ENCODE measurements around the gene SVEP1. TPM values are rescaled to one million over a fixed set of nuclear protein-coding genes. Genes with fewer than 3 reads are reported as not detected.

SVEP1 gene
- 0.21 TPM for polyA plus RNA-seq (2013, experiment 1 of 2)
- 0.20 TPM for polyA plus RNA-seq (2013, experiment 2 of 2)

DNA sequence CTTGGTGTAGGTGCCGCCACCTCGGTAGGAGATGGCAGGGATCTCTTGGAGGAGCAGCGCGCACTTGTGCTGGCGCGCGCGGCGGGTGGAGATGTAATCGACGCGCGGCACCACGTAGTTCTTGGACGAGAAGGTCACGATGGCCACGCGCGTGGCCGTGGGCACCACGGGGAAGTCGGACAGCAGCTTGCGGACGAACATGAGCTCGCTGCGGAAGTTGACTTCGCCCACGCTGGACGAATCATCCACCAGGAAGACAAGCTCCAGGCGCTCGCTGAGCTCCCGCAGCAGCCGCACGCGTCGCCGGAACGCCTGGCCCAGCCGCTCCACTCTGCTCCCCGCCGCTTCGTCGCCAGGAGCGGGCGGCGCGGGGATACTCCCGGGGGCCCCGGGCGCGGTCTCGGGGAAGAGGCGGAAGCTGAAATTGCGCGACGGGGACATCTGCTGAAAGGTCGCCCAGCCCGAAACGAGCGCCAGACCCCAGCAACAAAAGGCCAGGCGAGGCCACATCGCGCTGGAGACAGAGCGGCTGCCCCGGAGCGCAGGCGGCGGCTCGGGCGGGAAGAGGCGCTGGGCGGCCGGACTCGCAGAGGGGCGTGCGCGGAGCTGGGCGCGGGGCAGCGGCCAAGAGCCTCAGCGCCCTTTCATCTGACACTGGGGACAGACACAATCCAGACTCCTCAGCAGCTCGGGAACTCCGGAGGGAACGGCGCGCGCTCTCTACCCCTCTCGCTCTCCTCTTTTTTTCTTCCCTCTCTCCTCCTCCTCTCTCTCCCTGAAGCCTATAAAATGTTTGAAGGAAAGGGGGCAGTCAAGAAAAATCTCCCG, at the start of gene SVEP1:
TSS of gene SVEP1 (minus strand) at position 708 of the 828 bp plus-strand sequence. CDS start at position 510, 198 bp downstream.
- Histone ChIP-seq H3K56ac (ENCODE audit: low read length) (peak within 1 kb of the TSS; percentile 95), H2BK120ac (ENCODE audit: low read depth, low read length) (no peak within 1 kb of the TSS), H3K27ac (ENCODE audit: low read depth, low read length) (no peak within 1 kb of the TSS), H3K4ac (ENCODE audit: low read depth, low read length) (peak within 1 kb of the TSS; percentile 10), H3K4me1 (ENCODE audit: control insufficient read depth, low read depth, low read length) (peaks cover 12% of the 10 kb centered on the region), H3K4me3 (ENCODE audit: low read length) (peak within 1 kb of the TSS; percentile 49), H2BK15ac (replicated peaks; ENCODE audit: low read depth) (peak within 1 kb of the TSS; percentile 99), H4K8ac (ENCODE audit: low read depth, low read length) (no peak within 1 kb of the TSS), H2AK5ac (ENCODE audit: low read length) (no peak within 1 kb of the TSS), H3K23ac (ENCODE audit: low read length) (no peak within 1 kb of the TSS), H3K79me2 (ENCODE audit: control insufficient read depth, insufficient read depth, low read length) (no peaks in the 10 kb centered on the region), H3K36me3 (ENCODE audit: control insufficient read depth, insufficient read depth, low read length) (no peaks in the 10 kb centered on the region), H3K27me3 (ENCODE audit: insufficient read depth, low read length, poor library complexity) (no peaks in the 10 kb centered on the region), H3K4me2 (ENCODE audit: low read length) (peak within 1 kb of the TSS; percentile 92), H3K79me1 (ENCODE audit: low read length) (no peaks in the 10 kb centered on the region), H3K9ac (ENCODE audit: low read length) (peak within 1 kb of the TSS; percentile 68), H3K18ac (ENCODE audit: low read length) (peak within 1 kb of the TSS; percentile 57), H4K5ac (ENCODE audit: low read length) (no peak within 1 kb of the TSS), H2BK5ac (ENCODE audit: low read length) (peak within 1 kb of the TSS; percentile 29)
- no CpG with 5 or more reads among the region's 89 CpGs for WGBS (ENCODE audit: extremely low coverage, insufficient coverage, low lambda C conversion rate)
- peak; percentile 70 for DNase-seq

DNA sequence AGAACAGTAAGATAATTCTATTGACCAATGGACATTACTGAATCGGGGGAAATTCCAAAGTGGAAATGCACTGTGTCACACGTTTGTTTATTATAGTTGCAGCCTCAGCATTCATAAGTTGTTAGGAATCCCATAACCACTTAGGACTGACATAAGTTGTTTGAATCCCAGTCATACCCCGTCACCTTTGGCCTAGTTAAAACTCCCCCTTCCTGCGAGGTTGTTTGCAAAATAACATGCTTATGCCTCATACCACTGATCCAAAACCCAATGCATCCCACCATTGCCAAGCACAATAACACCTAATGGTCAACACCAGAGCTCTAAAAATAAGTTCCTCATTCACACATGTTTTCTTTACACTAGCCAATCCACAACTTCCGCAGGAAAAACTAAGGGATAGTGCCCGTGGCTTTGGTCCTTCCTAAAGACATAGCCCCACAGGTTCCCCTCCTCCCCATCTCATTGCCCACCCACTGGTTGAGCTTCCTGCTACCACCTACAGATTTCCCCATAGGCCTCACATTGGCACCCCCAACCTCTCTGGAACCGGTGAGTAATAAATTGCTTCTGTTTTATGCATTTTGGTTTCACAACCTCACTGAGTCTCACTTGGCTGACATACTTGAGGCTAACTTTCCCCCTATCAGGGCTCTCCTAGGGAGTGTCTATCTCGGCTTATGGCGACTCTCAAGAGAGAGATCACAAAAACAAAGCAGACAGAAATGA, 46.7 kb upstream of the SVEP1 start:
- Histone ChIP-seq H3K23ac (ENCODE audit: low read length) (no peak overlapping the region), H3K27ac (ENCODE audit: low read depth, low read length) (no peak overlapping the region), H2AK5ac (ENCODE audit: low read length) (no peak overlapping the region), H3K4me3 (ENCODE audit: low read length) (no peak overlapping the region), H3K18ac (ENCODE audit: low read length) (no peak overlapping the region), H3K4me2 (ENCODE audit: low read length) (no peak overlapping the region), H3K79me1 (ENCODE audit: low read length) (no peaks in the 10 kb centered on the region), H3K56ac (ENCODE audit: low read length) (no peak overlapping the region), H3K9ac (ENCODE audit: low read length) (no peak overlapping the region), H2BK5ac (ENCODE audit: low read length) (no peak overlapping the region), H3K79me2 (ENCODE audit: control insufficient read depth, insufficient read depth, low read length) (no peaks in the 10 kb centered on the region), H2BK15ac (replicated peaks; ENCODE audit: low read depth) (no peak overlapping the region), H3K27me3 (ENCODE audit: insufficient read depth, low read length, poor library complexity) (no peaks in the 10 kb centered on the region), H3K4me1 (ENCODE audit: control insufficient read depth, low read depth, low read length) (no peaks in the 10 kb centered on the region), H4K8ac (ENCODE audit: low read depth, low read length) (no peak overlapping the region), H3K36me3 (ENCODE audit: control insufficient read depth, insufficient read depth, low read length) (no peaks in the 10 kb centered on the region), H4K5ac (ENCODE audit: low read length) (no peak overlapping the region), H3K4ac (ENCODE audit: low read depth, low read length) (no peak overlapping the region), H2BK120ac (ENCODE audit: low read depth, low read length) (no peak overlapping the region)
- WGBS (ENCODE audit: extremely low coverage, insufficient coverage, low lambda C conversion rate), result no CpG with 5 or more reads among the region's 9 CpGs
- DNase-seq, result peak; percentile 27

DNA sequence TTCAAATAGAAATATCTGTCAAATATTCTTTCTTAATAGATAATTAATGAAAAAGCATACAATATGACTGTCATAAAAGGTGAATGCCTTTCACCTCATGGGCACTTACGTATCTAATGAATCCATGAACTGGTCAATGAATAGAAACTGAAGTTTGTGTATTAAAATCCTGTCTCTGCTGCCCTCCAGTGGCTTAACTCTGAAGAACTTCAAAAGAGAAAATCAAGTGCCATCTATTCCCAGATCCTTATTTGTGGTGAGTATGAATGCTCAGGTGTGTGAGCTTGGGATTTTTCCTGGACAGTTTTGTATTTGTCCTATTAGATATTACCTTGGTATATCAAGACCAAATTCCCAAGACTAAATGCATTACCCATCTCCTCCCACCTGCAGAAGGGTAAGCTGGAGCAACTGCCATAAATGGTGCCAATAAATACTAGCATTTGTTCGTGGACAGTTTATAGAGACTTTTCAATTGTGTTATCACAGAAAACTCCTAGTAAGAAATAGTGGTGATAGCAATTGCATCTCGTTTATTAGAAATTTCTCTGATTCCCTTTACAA, 44.0 kb upstream of the SVEP1 start:
- no peak overlapping the region for H2BK120ac ChIP-seq (ENCODE audit: low read depth, low read length)
- H4K5ac ChIP-seq (ENCODE audit: low read length), result no peak overlapping the region
- H3K27me3 ChIP-seq (ENCODE audit: insufficient read depth, low read length, poor library complexity), result no peaks in the 10 kb centered on the region
- no peak overlapping the region for H2BK15ac ChIP-seq (replicated peaks; ENCODE audit: low read depth)
- no peak overlapping the region for H2AK5ac ChIP-seq (ENCODE audit: low read length)
- no peaks in the 10 kb centered on the region for H3K36me3 ChIP-seq (ENCODE audit: control insufficient read depth, insufficient read depth, low read length)
- H2BK5ac ChIP-seq (ENCODE audit: low read length), result no peak overlapping the region
- H3K18ac ChIP-seq (ENCODE audit: low read length), result no peak overlapping the region
- H3K79me1 ChIP-seq (ENCODE audit: low read length), result no peaks in the 10 kb centered on the region
- H3K4me2 ChIP-seq (ENCODE audit: low read length), result no peak overlapping the region
- H3K4ac ChIP-seq (ENCODE audit: low read depth, low read length), result no peak overlapping the region
- no peak overlapping the region for H3K27ac ChIP-seq (ENCODE audit: low read depth, low read length)
- H4K8ac ChIP-seq (ENCODE audit: low read depth, low read length), result no peak overlapping the region
- H3K9ac ChIP-seq (ENCODE audit: low read length), result no peak overlapping the region
- H3K79me2 ChIP-seq (ENCODE audit: control insufficient read depth, insufficient read depth, low read length), result no peaks in the 10 kb centered on the region
- peak; percentile 66 for DNase-seq
- no CpG with 5 or more reads among the region's 3 CpGs for WGBS (ENCODE audit: extremely low coverage, insufficient coverage, low lambda C conversion rate)
- no peak overlapping the region for H3K4me3 ChIP-seq (ENCODE audit: low read length)
- H3K23ac ChIP-seq (ENCODE audit: low read length), result no peak overlapping the region
- no peak overlapping the region for H3K56ac ChIP-seq (ENCODE audit: low read length)
- H3K4me1 ChIP-seq (ENCODE audit: control insufficient read depth, low read depth, low read length), result no peaks in the 10 kb centered on the region

DNA sequence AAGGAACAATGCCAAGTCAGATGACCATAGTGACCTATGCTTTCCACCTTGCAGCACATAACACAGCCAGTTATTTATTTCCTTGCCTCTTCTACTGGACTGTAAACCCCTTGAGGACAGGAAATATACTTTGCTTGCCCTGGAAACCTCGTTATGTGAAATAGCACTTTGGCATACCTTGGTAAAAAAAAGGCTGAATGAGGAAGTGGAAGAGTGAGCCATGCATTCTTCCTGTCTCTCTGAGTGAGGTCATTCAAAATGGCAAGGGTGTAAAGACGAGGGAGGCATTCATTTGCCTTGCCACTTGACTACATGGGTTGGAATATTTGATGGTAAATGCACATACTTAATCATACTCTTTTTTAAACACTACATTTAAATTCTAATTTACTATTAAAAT, 42.8 kb upstream of the SVEP1 start:
- H3K4ac ChIP-seq (ENCODE audit: low read depth, low read length), result no peak overlapping the region
- peak; percentile 11 for DNase-seq
- no peaks in the 10 kb centered on the region for H3K79me2 ChIP-seq (ENCODE audit: control insufficient read depth, insufficient read depth, low read length)
- no peaks in the 10 kb centered on the region for H3K36me3 ChIP-seq (ENCODE audit: control insufficient read depth, insufficient read depth, low read length)
- no CpG with 5 or more reads among the region's 2 CpGs for WGBS (ENCODE audit: extremely low coverage, insufficient coverage, low lambda C conversion rate)
- H3K4me3 ChIP-seq (ENCODE audit: low read length), result no peak overlapping the region
- no peak overlapping the region for H2BK120ac ChIP-seq (ENCODE audit: low read depth, low read length)
- no peak overlapping the region for H4K5ac ChIP-seq (ENCODE audit: low read length)
- H3K4me2 ChIP-seq (ENCODE audit: low read length), result no peak overlapping the region
- no peak overlapping the region for H3K56ac ChIP-seq (ENCODE audit: low read length)
- H3K23ac ChIP-seq (ENCODE audit: low read length), result peak overlapping the region; percentile 36
- no peak overlapping the region for H3K18ac ChIP-seq (ENCODE audit: low read length)
- no peaks in the 10 kb centered on the region for H3K27me3 ChIP-seq (ENCODE audit: insufficient read depth, low read length, poor library complexity)
- H3K4me1 ChIP-seq (ENCODE audit: control insufficient read depth, low read depth, low read length), result no peaks in the 10 kb centered on the region
- H3K9ac ChIP-seq (ENCODE audit: low read length), result no peak overlapping the region
- no peak overlapping the region for H3K27ac ChIP-seq (ENCODE audit: low read depth, low read length)
- no peak overlapping the region for H4K8ac ChIP-seq (ENCODE audit: low read depth, low read length)
- no peaks in the 10 kb centered on the region for H3K79me1 ChIP-seq (ENCODE audit: low read length)
- no peak overlapping the region for H2BK5ac ChIP-seq (ENCODE audit: low read length)
- H2BK15ac ChIP-seq (replicated peaks; ENCODE audit: low read depth), result no peak overlapping the region
- no peak overlapping the region for H2AK5ac ChIP-seq (ENCODE audit: low read length)

DNA sequence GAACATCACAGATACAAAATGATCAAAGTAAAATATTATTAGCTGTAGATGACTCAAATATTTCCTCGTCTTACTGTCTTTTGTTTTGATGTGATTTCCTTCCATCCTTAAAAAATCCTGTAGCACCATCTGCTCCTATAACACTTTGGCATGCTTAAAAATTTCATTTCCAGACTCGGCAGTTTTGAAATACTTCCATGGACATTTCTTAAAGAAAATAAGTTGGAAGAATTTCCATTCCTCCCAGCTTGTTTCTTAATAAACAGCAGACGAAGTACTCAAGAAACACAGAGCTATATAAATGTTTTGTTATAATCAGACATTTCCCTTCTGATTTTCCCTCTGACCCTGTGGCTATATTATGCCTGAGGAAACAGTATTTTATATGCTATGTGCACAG, 41.2 kb upstream of the SVEP1 start:
- H3K36me3 ChIP-seq (ENCODE audit: control insufficient read depth, insufficient read depth, low read length), result no peaks in the 10 kb centered on the region
- DNase-seq, result no peak
- no peak overlapping the region for H2BK5ac ChIP-seq (ENCODE audit: low read length)
- H3K27me3 ChIP-seq (ENCODE audit: insufficient read depth, low read length, poor library complexity), result no peaks in the 10 kb centered on the region
- H3K18ac ChIP-seq (ENCODE audit: low read length), result no peak overlapping the region
- no peak overlapping the region for H3K27ac ChIP-seq (ENCODE audit: low read depth, low read length)
- no peaks in the 10 kb centered on the region for H3K79me1 ChIP-seq (ENCODE audit: low read length)
- no peak overlapping the region for H2AK5ac ChIP-seq (ENCODE audit: low read length)
- no peak overlapping the region for H4K8ac ChIP-seq (ENCODE audit: low read depth, low read length)
- H3K4me1 ChIP-seq (ENCODE audit: control insufficient read depth, low read depth, low read length), result no peaks in the 10 kb centered on the region
- H3K9ac ChIP-seq (ENCODE audit: low read length), result no peak overlapping the region
- no peak overlapping the region for H3K4me2 ChIP-seq (ENCODE audit: low read length)
- no peak overlapping the region for H3K56ac ChIP-seq (ENCODE audit: low read length)
- H2BK15ac ChIP-seq (replicated peaks; ENCODE audit: low read depth), result no peak overlapping the region
- WGBS (ENCODE audit: extremely low coverage, insufficient coverage, low lambda C conversion rate), result no CpG with 5 or more reads among the region's 3 CpGs
- H3K4me3 ChIP-seq (ENCODE audit: low read length), result no peak overlapping the region
- no peaks in the 10 kb centered on the region for H3K79me2 ChIP-seq (ENCODE audit: control insufficient read depth, insufficient read depth, low read length)
- no peak overlapping the region for H3K23ac ChIP-seq (ENCODE audit: low read length)
- no peak overlapping the region for H4K5ac ChIP-seq (ENCODE audit: low read length)
- no peak overlapping the region for H2BK120ac ChIP-seq (ENCODE audit: low read depth, low read length)
- no peak overlapping the region for H3K4ac ChIP-seq (ENCODE audit: low read depth, low read length)

All from mesendoderm (in vitro differentiated cells).